NCI-H1417 (cell line): ENCODE data around the gene CNN2.
A peak's percentile ranks its signal among the peaks of the same experiment; 100 is the strongest.

Source experiments
- DNase-seq, 3 experiments: peaks; one replicate each; lab custom pipeline; 2025; lab: John Stamatoyannopoulos, UW

The CNN2 gene

DNA sequence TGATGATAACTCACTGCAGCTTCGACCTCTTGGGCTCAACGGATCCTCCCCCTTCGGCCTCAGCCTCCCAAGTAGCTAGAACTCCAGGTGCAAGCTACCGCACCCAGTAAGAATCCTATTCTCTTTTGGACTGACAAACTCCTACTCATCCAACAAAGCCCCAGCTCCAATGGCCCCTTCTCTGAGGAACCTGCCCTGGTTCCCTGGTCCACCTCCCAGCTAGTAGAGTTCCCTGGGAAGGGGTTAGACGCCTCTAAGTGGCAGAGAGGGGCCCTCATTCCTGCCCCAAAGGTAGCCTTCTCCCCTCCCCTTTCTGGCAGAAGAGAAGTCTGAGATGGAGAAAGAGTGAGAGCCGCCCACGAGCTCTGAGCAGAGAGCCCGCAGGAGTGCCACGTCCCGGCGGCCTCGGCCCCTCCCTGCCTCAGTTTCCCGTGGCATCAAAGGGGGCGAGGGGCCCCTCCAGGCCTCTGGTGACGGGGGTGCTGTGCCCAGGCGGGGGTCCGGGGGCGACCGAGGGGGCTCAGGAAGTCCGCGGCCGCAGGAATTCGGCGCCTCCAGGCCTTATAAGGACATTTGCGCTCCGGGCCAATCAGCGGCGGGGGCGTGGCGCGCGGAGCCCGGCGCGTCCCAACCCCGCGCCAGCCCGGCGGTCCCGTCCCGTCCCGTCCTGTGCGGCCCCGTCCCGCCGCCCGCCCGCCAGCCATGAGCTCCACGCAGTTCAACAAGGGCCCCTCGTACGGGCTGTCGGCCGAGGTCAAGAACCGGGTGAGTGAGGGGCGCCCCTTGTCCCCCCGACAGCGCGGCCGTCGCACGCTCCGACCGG lies at the start of gene CNN2:
Gene CNN2 (plus strand): TSS at position 649 of the 823 bp plus-strand sequence. CDS start 54 bp downstream, at position 703.
- no peak for DNase-seq

DNA sequence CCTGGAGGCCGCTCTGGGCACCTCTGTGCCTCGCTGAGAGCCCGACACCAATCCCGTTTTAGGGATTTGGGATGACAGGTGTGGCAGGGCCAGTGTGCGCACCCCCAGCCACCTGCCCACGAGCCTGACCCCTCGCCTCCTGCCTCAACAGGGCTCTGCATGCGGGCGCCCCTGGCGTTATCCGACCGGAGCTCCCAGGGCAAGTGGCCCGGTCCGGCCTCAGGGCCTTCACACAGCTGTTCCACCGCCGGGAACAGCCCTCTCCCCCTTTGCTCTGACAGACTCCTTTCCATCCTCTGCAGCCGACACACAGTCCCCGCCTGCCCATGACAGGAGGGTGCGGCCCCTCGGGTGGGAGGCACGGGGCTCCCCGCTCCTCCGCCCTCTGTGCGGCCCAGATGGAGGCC lies 49.3 kb upstream of the CNN2 start:
- DNase-seq, result no peak

DNA sequence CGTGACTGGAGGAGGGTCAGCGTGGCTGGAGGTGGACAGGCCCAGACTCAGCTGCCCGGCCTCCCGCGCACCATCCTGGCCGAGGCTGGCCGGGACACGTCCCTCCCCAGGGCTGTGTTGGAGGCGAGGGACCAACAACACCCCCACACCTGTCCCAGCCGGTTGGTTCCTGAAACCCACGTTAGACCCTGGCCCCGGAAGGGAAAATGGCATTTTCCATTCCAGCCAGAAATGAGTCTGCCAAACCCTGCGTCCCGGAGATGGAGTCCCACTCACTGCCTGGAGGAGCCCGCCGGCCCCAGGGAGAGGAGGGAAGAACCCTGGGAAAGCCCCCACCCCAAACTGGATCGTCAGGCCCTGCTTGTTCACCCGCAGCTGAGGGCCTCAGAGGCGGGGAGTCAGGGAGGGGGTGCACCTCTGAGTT lies 47.1 kb upstream of the CNN2 start:
- no peak for DNase-seq

DNA sequence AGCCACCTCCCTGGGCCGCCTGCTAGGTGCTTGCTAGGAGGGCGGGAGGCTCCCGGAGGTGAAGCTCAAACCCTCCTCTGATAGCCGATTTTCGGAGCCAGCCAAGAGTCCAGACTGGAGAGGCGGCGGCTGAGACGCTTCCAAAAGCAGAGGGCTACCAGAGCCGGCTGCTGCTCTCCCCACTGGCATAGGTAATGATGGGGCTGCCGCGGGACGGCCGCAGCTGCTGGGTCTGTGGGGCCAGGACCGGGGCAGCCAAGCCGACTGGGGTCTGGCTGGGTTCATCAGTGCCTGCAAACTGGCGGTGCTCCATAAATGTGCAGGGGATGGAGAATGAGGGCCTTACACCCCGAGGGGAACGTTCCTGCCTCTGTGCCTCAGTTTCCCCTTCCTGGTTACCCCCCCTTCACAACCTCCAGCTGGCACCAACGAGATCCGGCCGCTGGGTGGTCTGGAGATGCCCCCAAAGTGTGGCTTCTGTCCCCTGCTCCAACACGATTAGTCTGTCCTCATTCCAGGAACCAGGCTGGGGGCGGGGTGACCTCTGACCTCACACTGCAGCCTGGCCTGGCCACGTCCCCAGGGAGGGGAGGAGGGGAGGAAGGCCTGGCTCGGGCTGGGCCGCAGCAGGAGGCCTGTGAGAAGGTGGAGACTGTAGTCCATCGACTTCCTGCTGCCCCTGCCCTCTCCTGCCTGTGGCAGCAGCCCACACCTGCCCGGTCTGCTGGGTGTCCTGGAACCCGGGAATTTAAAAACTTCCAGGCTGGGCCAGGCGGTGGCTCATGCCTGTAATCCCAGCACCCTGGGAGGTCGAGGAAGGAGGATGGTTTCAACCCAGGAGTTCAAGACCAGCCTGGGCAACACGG lies 46.0 kb upstream of the CNN2 start:
- peak in 1 of 3 experiments; percentile 30 for DNase-seq

DNA sequence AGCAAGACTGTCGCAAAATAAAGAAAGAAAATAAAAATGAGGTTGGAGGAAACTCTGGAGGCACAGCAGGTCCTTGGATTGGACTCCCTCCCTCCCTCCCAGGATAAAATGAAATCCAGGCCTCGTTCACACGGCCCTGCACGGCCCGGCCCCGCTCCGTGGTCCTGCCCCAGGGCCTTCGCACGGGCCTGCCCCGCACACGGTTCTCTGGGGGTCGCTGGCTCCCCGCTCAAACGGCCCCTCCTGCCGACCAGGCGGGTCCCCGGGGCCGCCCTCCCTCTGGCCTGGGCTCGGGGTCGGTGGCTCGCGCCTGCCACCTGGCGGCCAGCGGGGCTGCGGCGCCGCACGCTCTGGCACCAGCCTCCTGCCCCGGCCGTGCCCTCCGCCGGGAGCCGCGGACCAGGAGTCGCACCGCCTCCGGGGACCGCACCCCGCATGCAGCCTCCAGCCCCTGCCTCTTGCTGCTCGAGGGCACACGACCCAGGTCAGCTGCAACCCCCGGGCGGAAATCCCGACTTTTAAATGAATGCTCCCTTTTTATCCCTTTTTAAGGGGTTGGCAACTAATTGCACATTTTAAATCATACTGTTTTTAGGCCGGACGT lies 43.7 kb upstream of the CNN2 start:
- peak; percentile 73 to 89 (median 89) for DNase-seq

DNA sequence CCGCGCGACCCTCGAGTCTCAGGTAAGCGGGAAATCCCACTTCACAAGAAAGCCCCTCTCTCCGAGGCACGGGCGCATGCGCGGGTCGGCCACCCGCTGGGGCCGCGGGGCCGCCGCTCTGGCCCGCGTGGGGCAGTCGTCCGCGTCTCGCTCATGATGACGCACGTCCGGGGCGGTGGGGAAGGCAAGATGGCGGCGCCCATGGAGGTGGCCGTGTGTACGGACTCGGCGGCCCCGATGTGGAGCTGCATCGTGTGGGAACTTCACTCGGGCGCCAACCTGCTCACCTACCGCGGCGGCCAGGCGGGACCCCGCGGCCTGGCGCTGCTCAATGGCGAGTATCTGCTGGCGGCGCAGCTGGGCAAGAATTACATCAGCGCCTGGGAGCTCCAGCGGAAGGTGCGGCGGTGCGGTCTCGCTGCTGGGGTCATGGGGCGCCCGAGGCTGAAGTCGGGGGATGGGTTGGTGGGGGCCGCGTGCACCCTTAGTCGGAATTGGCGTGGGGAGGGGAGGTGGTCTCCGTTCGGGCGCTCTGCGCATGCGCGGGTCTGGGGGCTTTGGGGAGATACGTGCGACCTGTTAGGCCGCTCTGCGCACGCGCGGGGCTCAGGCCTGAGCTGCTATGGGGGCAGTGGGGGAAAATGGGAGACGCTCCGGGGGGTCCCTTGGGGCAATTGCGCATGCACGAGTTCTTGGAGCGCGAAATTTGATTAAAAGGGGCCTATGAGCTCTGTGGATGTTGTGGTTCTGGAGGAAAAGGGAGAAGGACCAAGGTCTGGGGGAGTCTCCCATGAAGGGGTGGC lies 42.0 kb upstream of the CNN2 start, which contains the start of gene WDR18:
Gene WDR18 (plus strand): TSS at position 181 of the 803 bp plus-strand sequence. CDS start 9 bp downstream, at position 190.
- peak; percentile 97 to 98 (median 98) for DNase-seq

DNA sequence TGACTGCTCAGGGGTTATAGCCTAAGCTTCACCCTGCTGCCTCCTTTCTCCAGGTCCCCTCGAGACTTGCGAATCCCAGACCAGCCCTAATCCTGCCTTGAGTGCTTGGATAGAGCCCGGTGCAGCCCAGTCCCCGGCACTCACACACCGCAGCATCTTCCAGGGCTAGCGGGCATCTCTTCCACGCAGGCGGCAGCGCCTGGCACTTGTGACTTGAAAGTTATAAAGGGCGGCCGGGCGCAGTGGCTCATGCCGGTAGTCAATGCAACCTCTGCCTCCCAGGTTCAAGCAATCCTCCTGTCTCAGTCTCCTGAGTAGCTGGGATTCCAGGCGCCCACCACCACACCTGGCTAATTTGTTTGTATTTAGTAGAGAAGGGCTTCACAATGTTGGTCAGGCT lies 40.3 kb upstream of the CNN2 start:
- no peak for DNase-seq

DNA sequence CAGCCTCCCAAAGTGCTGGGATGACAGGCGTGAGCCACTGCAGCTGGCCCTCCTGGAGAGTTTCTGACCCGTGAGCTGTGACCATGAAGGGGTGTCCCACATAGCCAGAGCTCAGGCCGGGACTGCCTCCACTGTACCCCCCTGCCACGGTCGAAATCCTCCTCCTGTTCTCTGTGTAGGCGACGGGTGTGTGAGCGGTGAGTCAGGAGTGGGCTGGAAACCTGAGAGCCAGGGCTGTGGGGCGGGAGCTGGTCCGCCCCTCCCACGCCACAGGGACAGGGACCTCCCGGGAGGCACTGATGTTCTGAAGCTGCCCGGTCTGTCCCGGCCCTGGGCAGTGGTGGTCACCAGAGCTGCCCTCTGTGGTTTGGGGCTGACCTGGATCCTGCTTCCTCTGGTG lies 38.3 kb upstream of the CNN2 start:
- DNase-seq, result no peak

DNA sequence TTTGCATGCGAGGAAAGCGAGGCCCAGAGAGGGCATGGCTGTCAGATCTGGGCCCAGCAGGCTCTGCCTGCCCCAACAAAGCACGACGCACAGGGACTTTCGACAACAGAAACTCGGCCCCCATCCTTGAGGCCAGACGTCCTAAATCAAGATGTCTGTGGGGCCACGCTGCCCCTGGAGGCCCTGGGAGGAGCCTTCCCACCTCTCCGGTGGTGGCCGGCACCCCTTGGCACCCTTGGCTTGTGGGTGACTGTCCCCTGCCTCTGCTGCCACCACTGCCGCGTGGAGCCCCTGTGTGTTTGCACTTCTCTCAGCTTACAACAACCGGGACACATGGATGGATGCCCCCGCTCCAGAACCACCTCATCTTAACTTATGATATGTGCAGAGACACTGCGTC lies 37.9 kb upstream of the CNN2 start:
- DNase-seq, result no peak

DNA sequence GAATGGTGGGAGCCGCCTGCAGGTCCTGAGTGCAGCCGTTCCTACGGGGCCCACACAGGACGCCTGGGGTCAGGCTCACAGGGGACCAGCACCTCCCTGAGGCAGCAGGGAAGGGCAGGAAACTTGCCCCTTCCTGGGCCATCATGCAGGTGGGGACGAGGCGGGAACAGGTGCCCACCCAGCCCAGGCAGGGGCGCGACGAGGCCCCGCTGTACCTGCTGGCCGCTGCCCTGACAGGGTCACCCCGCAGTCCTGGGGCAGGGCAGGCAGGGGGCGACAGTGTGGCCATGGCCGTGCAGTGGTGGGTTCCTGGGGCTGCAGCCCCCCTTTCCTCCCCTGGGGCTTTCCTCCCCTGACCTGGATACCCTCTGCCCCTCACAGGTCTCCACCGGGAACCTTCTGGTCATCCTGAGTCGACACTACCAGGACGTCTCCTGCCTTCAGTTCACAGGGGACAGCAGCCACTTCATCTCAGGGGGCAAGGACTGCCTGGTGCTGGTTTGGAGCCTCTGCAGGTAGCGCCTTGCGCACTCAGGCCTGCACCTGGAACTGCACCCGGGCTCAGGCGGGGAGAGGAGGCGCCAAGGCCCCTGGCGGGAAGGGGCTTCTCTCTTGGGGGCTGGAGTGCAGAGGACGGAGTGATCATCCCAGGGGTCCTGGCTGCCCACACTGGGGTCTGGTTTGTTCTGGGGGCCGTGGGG lies 36.9 kb upstream of the CNN2 start:
- no peak for DNase-seq

DNA sequence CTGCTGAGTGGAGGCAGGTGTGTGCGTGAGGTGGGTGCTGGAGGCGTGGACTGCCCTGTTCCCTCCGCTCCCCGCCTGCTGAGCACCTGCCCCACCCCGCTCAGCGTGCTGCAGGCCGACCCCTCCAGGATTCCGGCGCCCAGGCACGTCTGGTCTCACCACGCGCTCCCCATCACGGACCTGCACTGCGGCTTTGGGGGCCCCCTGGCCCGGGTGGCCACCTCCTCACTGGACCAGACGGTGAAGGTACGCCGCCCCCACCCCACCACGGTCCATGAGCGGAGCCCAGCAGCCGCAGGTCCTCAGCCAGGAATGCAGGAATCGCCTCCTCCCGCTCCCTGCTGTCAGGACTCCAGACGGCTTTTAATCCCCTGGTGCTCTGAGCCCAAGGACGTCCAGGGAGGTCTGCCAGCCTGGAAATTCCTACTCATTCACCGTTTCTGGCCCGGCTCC lies 36.3 kb upstream of the CNN2 start:
- no peak for DNase-seq

DNA sequence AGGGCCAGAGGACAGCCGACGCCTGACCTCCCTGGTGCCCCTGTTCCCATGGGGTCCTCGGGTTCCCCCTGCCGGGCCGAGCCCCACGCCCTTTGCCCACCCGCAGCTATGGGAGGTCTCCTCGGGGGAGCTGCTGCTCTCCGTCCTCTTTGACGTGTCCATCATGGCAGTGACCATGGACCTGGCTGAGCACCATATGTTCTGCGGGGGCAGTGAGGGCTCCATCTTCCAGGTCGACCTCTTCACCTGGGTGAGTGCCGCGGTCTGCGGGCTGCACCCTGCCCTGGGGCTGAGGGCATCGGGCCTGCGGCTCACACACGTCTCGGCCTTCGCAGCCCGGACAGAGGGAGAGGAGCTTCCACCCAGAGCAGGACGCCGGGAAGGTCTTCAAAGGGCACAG lies 35.7 kb upstream of the CNN2 start:
- DNase-seq, result no peak

DNA sequence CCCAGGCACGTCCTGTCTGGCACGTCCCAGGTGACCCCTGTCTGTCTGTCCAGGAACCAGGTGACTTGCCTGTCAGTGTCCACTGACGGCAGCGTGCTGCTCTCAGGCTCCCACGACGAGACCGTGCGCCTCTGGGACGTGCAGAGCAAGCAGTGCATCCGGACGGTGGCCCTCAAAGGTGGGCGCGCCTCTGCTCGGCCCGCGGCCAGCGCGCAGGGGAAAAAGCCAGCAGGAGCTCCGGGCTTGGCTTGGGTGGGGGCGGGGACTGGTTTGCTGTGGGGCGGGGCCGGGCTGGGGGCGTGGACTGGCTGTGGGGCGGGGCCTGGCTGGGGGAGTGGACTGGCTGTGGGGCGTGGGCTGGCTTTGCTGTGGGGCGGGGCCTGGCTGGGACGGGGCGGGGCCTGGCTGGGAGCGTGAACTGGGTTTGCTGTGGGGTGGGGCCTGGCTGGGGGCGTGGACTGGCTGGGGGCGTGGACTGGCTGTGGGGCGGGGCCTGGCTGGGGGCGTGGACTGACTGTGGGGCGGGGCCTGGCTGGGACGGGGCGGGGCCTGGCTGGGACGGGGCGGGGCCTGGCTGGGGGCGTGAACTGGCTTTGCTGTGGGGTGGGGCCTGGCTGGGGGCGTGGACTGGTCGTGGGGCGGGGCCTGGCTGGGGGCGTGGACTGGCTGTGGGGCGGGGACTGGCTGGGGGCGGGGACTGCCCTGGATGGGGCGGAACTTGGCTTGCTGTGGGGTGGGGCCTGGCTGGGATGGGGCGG lies 35.1 kb upstream of the CNN2 start:
- DNase-seq, result no peak

DNA sequence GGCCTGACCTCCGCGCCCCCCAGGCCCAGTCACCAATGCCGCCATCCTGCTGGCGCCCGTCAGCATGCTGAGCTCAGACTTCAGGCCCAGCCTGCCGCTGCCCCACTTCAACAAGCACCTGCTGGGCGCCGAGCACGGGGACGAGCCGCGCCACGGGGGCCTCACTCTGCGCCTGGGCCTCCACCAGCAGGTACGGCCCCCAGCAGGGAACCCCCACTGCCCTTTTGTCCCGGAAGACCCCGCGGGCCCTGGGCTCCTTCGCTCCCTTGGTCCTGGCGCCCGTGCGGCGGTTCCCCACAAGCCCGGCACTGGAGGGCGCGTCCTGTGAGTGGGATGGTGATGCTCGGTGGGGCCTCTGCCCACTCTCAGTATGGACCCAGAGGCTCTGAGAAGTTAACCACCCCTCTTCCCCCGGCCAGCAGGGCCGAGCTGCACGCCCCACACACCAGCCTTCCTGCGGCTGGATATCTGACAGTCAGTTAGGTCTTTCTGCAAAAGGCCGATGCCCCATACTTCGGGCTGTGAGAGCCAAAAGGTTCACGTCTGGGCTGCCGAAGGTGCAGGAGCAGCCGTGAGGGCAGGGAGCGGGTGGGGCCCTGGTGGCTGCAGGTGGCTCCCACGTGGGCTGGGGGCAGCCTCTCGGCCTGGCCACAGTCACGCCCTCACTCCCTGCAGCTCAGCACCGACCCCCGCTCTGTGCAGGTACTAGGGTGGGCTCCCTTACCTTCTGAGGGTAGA lies 34.3 kb upstream of the CNN2 start:
- no peak for DNase-seq

DNA sequence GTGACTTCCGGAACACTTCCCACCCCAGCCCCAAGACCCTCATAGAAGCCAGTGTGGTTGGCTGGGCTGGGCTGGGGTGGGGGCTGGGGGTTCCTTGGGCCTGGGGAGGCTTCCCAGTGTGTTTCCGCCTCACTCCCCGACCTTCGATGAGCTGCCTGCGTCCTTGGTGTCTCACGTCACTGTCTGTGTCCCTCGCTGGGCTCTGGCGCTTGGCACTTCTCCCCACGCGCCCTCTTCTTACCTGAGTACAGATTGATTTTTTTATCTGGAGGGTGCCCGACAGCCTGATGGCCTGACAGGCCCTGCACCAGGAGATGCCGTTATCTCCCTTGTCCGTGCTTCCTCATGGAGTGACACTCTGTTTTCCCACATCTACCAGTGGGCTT lies 33.7 kb upstream of the CNN2 start:
- no peak for DNase-seq

DNA sequence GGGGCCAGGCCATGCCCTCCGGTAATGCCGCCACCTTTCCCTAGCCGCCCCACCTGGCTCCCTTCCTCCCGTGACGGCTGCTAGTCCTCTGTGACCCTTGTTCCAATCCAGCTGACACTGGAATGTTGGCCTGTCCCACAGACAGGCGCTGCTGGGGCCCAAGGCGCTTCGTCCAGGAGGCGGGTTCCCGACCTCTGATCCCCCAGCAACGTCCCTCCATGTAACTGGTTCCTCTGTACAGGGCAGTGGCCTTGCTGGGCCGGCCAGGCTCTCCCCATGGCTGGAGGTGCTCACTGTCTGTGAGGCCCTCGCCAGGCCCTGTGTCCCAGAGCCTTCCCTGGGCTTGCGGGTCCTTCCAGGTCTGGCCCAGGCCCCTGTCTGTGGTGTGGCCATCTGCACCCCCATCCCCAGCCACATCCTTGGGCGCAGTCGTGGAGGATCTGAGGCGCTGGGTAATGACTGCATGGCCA lies 33.0 kb upstream of the CNN2 start:
- no peak for DNase-seq

DNA sequence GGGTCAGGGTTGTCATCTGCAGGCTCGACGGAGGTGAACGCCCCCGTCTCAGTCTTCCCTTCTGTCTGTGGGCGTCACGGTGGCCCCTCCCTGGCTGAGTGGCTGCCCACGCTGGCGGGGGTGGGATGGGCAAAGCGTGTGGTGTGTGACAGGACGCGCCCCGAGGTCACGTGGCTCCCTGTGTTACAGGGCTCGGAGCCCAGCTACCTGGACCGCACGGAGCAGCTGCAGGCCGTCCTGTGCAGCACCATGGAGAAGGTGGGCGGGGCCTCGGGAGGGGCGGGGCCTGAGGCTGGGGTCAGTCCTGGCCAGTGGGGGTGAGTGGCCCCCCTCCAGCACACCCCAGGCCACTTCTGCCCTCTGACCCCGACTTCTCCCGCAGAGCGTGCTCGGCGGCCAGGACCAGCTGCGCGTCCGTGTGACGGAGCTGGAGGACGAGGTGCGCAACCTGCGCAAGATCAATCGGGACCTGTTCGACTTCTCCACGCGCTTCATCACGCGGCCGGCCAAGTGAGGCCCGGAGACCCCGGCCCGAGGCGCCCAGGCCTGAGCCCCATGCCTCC lies 32.5 kb upstream of the CNN2 start:
- no peak for DNase-seq

DNA sequence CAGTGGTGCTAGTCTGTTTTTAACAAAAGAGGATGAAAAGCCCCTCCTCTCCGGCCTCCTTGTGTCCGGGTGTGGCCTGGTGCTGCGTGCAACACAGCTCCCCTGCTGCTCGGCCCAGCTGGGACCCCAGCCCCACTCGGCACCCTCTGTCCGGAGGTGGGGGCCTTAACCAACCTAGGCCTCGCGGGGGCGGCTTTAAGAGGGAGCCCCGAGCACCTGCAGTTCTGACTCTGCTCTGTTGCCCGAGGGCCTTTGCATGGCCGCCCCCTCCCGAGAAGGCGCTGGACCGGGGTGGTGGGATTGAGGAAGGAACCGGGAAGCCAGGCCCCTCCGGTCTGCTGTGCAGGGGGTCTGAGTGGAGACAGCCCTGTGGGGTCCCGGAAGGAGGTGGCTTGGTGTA lies 31.9 kb upstream of the CNN2 start:
- no peak for DNase-seq
